ENCODE measurements around the gene PRDM16. TPM values are rescaled to one million over a fixed set of nuclear protein-coding genes. Genes with fewer than 3 reads are reported as not detected.

The PRDM16 gene
- polyA plus RNA-seq, 1 of the 3 experiments (the other 2 are of a cell fraction): not detected

DNA sequence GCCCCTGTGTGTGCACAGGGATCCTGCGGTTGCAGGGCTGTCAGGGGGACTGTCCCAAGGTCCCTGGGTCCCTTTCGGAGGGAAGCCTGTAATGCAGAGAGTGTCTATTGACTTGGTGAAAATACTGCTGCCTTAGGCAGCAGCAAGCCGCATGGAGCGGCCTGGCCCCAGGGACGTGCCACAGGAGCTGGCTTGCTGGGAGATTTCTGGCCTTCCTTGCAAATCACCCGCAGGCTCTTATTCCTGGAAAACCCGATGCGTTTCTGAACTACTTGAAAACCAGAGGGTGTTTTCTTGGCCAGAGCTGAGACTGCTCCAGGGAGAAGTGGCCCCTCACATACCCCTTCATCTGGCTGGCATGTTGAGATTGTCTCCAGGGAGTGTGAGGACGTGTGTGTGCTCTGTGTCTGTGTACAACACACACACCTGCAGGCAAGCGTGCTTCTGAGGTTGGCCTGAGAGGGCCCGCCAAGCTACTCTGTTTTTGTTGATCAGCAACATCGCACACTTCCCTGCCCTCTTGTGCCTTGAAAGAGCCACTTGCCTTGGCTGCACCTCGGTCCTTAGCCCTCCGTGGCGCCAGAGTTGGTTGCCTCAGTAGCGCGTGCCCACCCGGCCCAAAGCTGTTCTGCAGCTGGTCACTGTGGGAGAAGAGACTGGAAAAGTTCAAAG is 10.5 kb downstream of the PRDM16 start:
- Histone ChIP-seq H2AFZ (ENCODE audit: low read depth) (no peak overlapping the region), H3K4me2 (no peak overlapping the region), H3K9ac (no peak overlapping the region), H3K27ac (ENCODE audit: low read depth in 2 of 2, low read length in 1 of 2) (no peak overlapping the region), H4K20me1 (ENCODE audit: insufficient read depth) (no peaks in the 10 kb centered on the region), H3K9me2 (no peaks in the 10 kb centered on the region), H3K4me3 (ENCODE audit: low read depth in 2 of 2, low read length in 1 of 2) (no peak overlapping the region), H3K36me3 (replicated peaks in 1 of 2; ENCODE audit: control insufficient read depth in 1 of 2, insufficient read depth in 2 of 2, low read length in 1 of 2) (no peaks in the 10 kb centered on the region), H3F3A (replicated peaks; ENCODE audit: insufficient read depth) (no peaks in the 10 kb centered on the region), H3K4me1 (ENCODE audit: control insufficient read depth in 1 of 2, insufficient read depth in 2 of 2, low read depth in 1 of 2, low read length in 1 of 2) (no peaks in the 10 kb centered on the region), H3K27me3 (ENCODE audit: insufficient read depth) (peaks cover 29% of the 10 kb centered on the region), H3K79me2 (ENCODE audit: insufficient read depth) (no peaks in the 10 kb centered on the region), H3K9me3 (no peaks in the 10 kb centered on the region)
- DNase-seq: no peak
- ChIA-PET CTCF (interaction anchor here (1.2 kb wide), 1 partner anchor 13 kb away, joined by 3 read pairs; no protein-coding TSS in a partner anchor), POLR2A (no interaction called here)
- WGBS (ENCODE audit: low lambda C conversion rate): 37% methylated on average over 15 of the region's 18 CpGs
- TF ChIP-seq TAF1 (IDR thresholded peaks at IDR 0.05; ENCODE audit: borderline replicate concordance, low read depth, low read length) (no peak), GATA2 (CRISPR knock-in tag; IDR thresholded peaks at IDR 0.05) (no peak), TEAD4 (IDR thresholded peaks at IDR 0.05; ENCODE audit: borderline replicate concordance, insufficient read depth) (no peak), USF1 (IDR thresholded peaks at IDR 0.05; ENCODE audit: borderline replicate concordance, low read depth) (no peak), CHD2 (IDR thresholded peaks at IDR 0.05; ENCODE audit: low read length, partially characterized antibody) (no peak), NFIC (IDR thresholded peaks at IDR 0.05; ENCODE audit: borderline replicate concordance) (no peak), PBX3 (IDR thresholded peaks at IDR 0.05) (no peak), MEF2A (IDR thresholded peaks at IDR 0.05; ENCODE audit: borderline replicate concordance, low read depth) (no peak), REST (IDR thresholded peaks at IDR 0.05; ENCODE audit: low read depth, low read length) (no peak), YY1 (IDR thresholded peaks at IDR 0.05; ENCODE audit: low read depth) (no peak), SMC3 (IDR thresholded peaks at IDR 0.05; ENCODE audit: low read depth, low read length) (no peak), GABPA (IDR thresholded peaks at IDR 0.05; ENCODE audit: low read depth) (no peak), RXRA (IDR thresholded peaks at IDR 0.05; ENCODE audit: borderline replicate concordance, low read depth) (no peak), SIN3A (IDR thresholded peaks at IDR 0.05; ENCODE audit: borderline replicate concordance, low read depth, low read length) (no peak)

Data from SK-N-SH (cell line).